ENCODE measurements around the gene AHNAK. TPM values are rescaled to one million over a fixed set of nuclear protein-coding genes. Genes with fewer than 3 reads are reported as not detected.
A peak's percentile ranks its signal among the peaks of the same experiment; 100 is the strongest.

The AHNAK gene
- total and polyA plus RNA-seq, 2 donors (not counting 3 experiments of a cell fraction or from before 2014, with no cell fraction given) = 35.2 to 436 TPM

GRCh38 chr11:62553839-62554361, 7.3 kb upstream of the AHNAK start:
- TF ChIP-seq EZH2 (IDR thresholded peaks at IDR 0.05; ENCODE audit: borderline replicate concordance, low read depth, low read length, severe bottlenecking) = no peak
- peak; percentile 49 for TF ChIP-seq FOS (IDR thresholded peaks at IDR 0.05; ENCODE audit: borderline replicate concordance, insufficient read depth, low read length)
- peak; percentile 8 for TF ChIP-seq POLR2A (IDR thresholded peaks at IDR 0.05; ENCODE audit: low read depth, low read length)
- no peak for TF ChIP-seq POLR2AphosphoS5 (IDR thresholded peaks at IDR 0.05; ENCODE audit: insufficient read depth, low read depth, low read length)
- Histone ChIP-seq H3K4me2 (ENCODE audit: insufficient read depth, low read length) (peak overlapping the region; percentile 59), H3K27ac (ENCODE audit: insufficient read depth, low read depth, low read length) (peak overlapping the region; percentile 91), H3K79me2 (ENCODE audit: control insufficient read depth, insufficient read depth, low read length) (peaks cover 5% of the 10 kb centered on the region), H3K4me1 (ENCODE audit: control insufficient read depth, extremely low read depth, insufficient read depth, low read length) (peaks cover 66% of the 10 kb centered on the region), H3K9me1 (replicated peaks; ENCODE audit: control insufficient read depth, extremely low read depth, insufficient read depth, low read length) (no peaks in the 10 kb centered on the region), H3K4me3 (replicated peaks in 1 of 3; ENCODE audit: insufficient read depth in 1 of 3, low read depth in 1 of 3, low read length in 3 of 3) (no peak overlapping the region), H3K9ac (replicated peaks; ENCODE audit: extremely low read depth, insufficient read depth, low read length) (peak overlapping the region; percentile 36), H2AFZ (ENCODE audit: low read depth, low read length) (peak overlapping the region; percentile 5), H3K27me3 (ENCODE audit: control insufficient read depth in 2 of 2, insufficient read depth in 2 of 2, low read length in 2 of 2) (no peaks in the 10 kb centered on the region), H3K9me3 (replicated peaks; ENCODE audit: control insufficient read depth, insufficient read depth, low read length) (no peaks in the 10 kb centered on the region), H3K36me3 (ENCODE audit: control insufficient read depth in 2 of 2, extremely low read depth in 1 of 2, insufficient read depth in 2 of 2, low read length in 2 of 2) (peaks cover 3 to 4% of the 10 kb centered on the region in 2 experiments), H4K20me1 (replicated peaks; ENCODE audit: control insufficient read depth, extremely low read depth, insufficient read depth, low read length) (no peaks in the 10 kb centered on the region)
- no peak for DNase-seq (ENCODE audit: low read depth, low spot score)
- ChIA-PET POLR2A (interaction anchor here (1.4 to 2.3 kb wide), 4 partner anchors 9 to 111 kb away, joined by 5 to 10 read pairs (median 7); partner anchors contain the start of genes C11orf98, CSKMT, EEF1G and TUT1), CTCF (interaction anchor here (1.0 to 15.7 kb wide), 9 partner anchors 9 to 159 kb away, joined by 4 to 376 read pairs (median 8); partner anchors contain the start of genes AHNAK and TUT1)
- FAIRE-seq = no peak
- intact Hi-C loops (cut with micrococcal nuclease) = loop anchor here (1.0 to 5.0 kb wide), 2 partner anchors 9 to 288 kb away; no protein-coding TSS in a partner anchor
- BruUV-seq (replicated peaks) = TSS peak; percentile 45
- dilution Hi-C loops (cut with MboI; ENCODE audit: extremely low pct_ligation_motif_present, low sequenced_read_pairs) = no loop called here

- H3K4me1 ChIP-seq (ENCODE audit: control insufficient read depth, extremely low read depth, insufficient read depth, low read length) = peaks cover 72% of the 10 kb centered on the region
- H3K9me1 ChIP-seq (replicated peaks; ENCODE audit: control insufficient read depth, extremely low read depth, insufficient read depth, low read length) = no peaks in the 10 kb centered on the region
- peak overlapping the region; percentile 80 for H3K9ac ChIP-seq (replicated peaks; ENCODE audit: extremely low read depth, insufficient read depth, low read length)
- H3K9me3 ChIP-seq (replicated peaks; ENCODE audit: control insufficient read depth, insufficient read depth, low read length) = no peaks in the 10 kb centered on the region
- peak overlapping the region; percentile 91 for H3K27ac ChIP-seq (ENCODE audit: insufficient read depth, low read depth, low read length)
- ChIA-PET CTCF (interaction anchor here (0.5 to 15.7 kb wide), 9 partner anchors 9 to 207 kb away, joined by 3 to 376 read pairs (median 5); partner anchors contain the start of genes AHNAK, EEF1G and TUT1), POLR2A (interaction anchor here (0.8 to 2.3 kb wide), 8 partner anchors 9 to 288 kb away, joined by 3 to 10 read pairs (median 6); partner anchors contain the start of genes C11orf98, CSKMT, EEF1G and TUT1)
- FAIRE-seq (peak; percentile 99), DNase-seq (ENCODE audit: low read depth, low spot score) (peak; percentile 95)
- H3K4me3 ChIP-seq (replicated peaks in 1 of 3; ENCODE audit: insufficient read depth in 1 of 3, low read depth in 1 of 3, low read length in 3 of 3) = peak overlapping the region in 2 of 3 experiments; percentile 4 to 5
- dilution Hi-C loops (cut with MboI; ENCODE audit: extremely low pct_ligation_motif_present, low sequenced_read_pairs) = no loop called here
- intact Hi-C loops (cut with micrococcal nuclease) = loop anchor here (1.0 to 5.0 kb wide), 2 partner anchors 8 to 289 kb away; no protein-coding TSS in a partner anchor
- peaks cover 3% of the 10 kb centered on the region for H3K79me2 ChIP-seq (ENCODE audit: control insufficient read depth, insufficient read depth, low read length)
- peak; percentile 99 for TF ChIP-seq POLR2AphosphoS5 (IDR thresholded peaks at IDR 0.05; ENCODE audit: insufficient read depth, low read depth, low read length)
- TF ChIP-seq FOS (IDR thresholded peaks at IDR 0.05; ENCODE audit: borderline replicate concordance, insufficient read depth, low read length) = peak; percentile 84
- peak; percentile 65 for TF ChIP-seq GATA2 (IDR thresholded peaks at IDR 0.05; ENCODE audit: insufficient read depth, insufficient read length, low read depth, low read length)
- no peak for TF ChIP-seq MAX (IDR thresholded peaks at IDR 0.05; ENCODE audit: insufficient read depth, insufficient read length)
- TF ChIP-seq MYC (IDR thresholded peaks at IDR 0.05; ENCODE audit: low read depth, low read length) = no peak
- TF ChIP-seq EZH2 (IDR thresholded peaks at IDR 0.05; ENCODE audit: borderline replicate concordance, low read depth, low read length, severe bottlenecking) = no peak
- TF ChIP-seq JUN (IDR thresholded peaks at IDR 0.05; ENCODE audit: borderline replicate concordance, insufficient read depth, insufficient read length, low read depth) = peak; percentile 65
- peak; percentile 90 for TF ChIP-seq POLR2A (IDR thresholded peaks at IDR 0.05; ENCODE audit: low read depth, low read length)
- TF ChIP-seq CTCF (IDR thresholded peaks at IDR 0.05; ENCODE audit: extremely low read depth in 1 of 2, insufficient read depth in 1 of 2, low read depth in 1 of 2, low read length in 2 of 2) = no peak
- no peaks in the 10 kb centered on the region for H3K36me3 ChIP-seq (ENCODE audit: control insufficient read depth in 2 of 2, extremely low read depth in 1 of 2, insufficient read depth in 2 of 2, low read length in 2 of 2)
- no peaks in the 10 kb centered on the region for H3K27me3 ChIP-seq (ENCODE audit: control insufficient read depth in 2 of 2, insufficient read depth in 2 of 2, low read length in 2 of 2)
- no peaks in the 10 kb centered on the region for H4K20me1 ChIP-seq (replicated peaks; ENCODE audit: control insufficient read depth, extremely low read depth, insufficient read depth, low read length)
- BruUV-seq (replicated peaks) = TSS peak; percentile 69
- H2AFZ ChIP-seq (ENCODE audit: low read depth, low read length) = peak overlapping the region; percentile 17
- peak overlapping the region; percentile 59 for H3K4me2 ChIP-seq (ENCODE audit: insufficient read depth, low read length)
Measured at GRCh38 chr11:62553080-62553838, 6.7 kb upstream of the AHNAK start.
